ENCODE measurements around the gene NINJ2. TPM values are rescaled to one million over a fixed set of nuclear protein-coding genes. Genes with fewer than 3 reads are reported as not detected.

The NINJ2 gene
- total RNA-seq, 1 donor from 2014 or later, result not detected

- no peaks in the 10 kb centered on the region for H3K9me3 ChIP-seq (ENCODE audit: insufficient read depth, low read depth, low read length)
- H3K27ac Mint-ChIP-seq (ENCODE audit: unreplicated experiment), result no peak overlapping the region
- FAIRE-seq (no peak), DNase-seq (ENCODE audit: low read depth) (no peak)
- no peak overlapping the region for H3K9ac ChIP-seq (ENCODE audit: low read length)
- no peak overlapping the region for H3K27ac ChIP-seq (ENCODE audit: low read depth, low read length)
- H3K36me3 ChIP-seq (ENCODE audit: insufficient read depth, low read length), result no peaks in the 10 kb centered on the region
- peak overlapping the region; percentile 33 for H3K4me2 ChIP-seq (ENCODE audit: low read length)
- H3K36me3 Mint-ChIP-seq (ENCODE audit: low read depth, unreplicated experiment), result no peaks in the 10 kb centered on the region
- peak overlapping the region; percentile 69 for H2AFZ ChIP-seq (ENCODE audit: low read depth, low read length)
- peaks cover 11% of the 10 kb centered on the region for H3K27me3 Mint-ChIP-seq (ENCODE audit: low read depth, unreplicated experiment)
- no peaks in the 10 kb centered on the region for H4K20me1 ChIP-seq (ENCODE audit: insufficient read depth, low read length)
- H3K4me3 ChIP-seq (ENCODE audit: insufficient read depth, low read depth, low read length), result no peak overlapping the region
- H3K4me1 ChIP-seq (ENCODE audit: insufficient read depth, low read length), result peaks cover 7% of the 10 kb centered on the region
- no peak overlapping the region for H3K4me3 Mint-ChIP-seq (ENCODE audit: unreplicated experiment)
- TF ChIP-seq CTCF (IDR thresholded peaks at IDR 0.05; ENCODE audit: insufficient read depth, low read depth, low read length), result no peak
- no peak for TF ChIP-seq EZH2 (IDR thresholded peaks at IDR 0.05; ENCODE audit: insufficient read depth, low read length)
- H3K4me1 Mint-ChIP-seq (ENCODE audit: low read depth, unreplicated experiment), result peaks cover 12% of the 10 kb centered on the region
- H3K9me3 Mint-ChIP-seq (ENCODE audit: unreplicated experiment), result peaks cover 8% of the 10 kb centered on the region
- no peaks in the 10 kb centered on the region for H3K27me3 ChIP-seq (ENCODE audit: insufficient read depth, low read length)
- H3K79me2 ChIP-seq (ENCODE audit: insufficient read depth, low read length), result no peaks in the 10 kb centered on the region
Observed at GRCh38 chr12:576615-577110, 86.6 kb downstream of the NINJ2 start.

- Histone ChIP-seq H3K9ac (ENCODE audit: low read length) (no peak overlapping the region), H3K4me1 (ENCODE audit: insufficient read depth, low read length) (peaks cover 13% of the 10 kb centered on the region), H4K20me1 (ENCODE audit: insufficient read depth, low read length) (no peaks in the 10 kb centered on the region), H3K27me3 (ENCODE audit: insufficient read depth, low read length) (no peaks in the 10 kb centered on the region), H3K79me2 (ENCODE audit: insufficient read depth, low read length) (no peaks in the 10 kb centered on the region), H3K4me2 (ENCODE audit: low read length) (peak overlapping the region; percentile 33), H3K4me3 (ENCODE audit: insufficient read depth, low read depth, low read length) (no peak overlapping the region), H2AFZ (ENCODE audit: low read depth, low read length) (peak overlapping the region; percentile 69), H3K27ac (ENCODE audit: low read depth, low read length) (no peak overlapping the region), H3K9me3 (ENCODE audit: insufficient read depth, low read depth, low read length) (no peaks in the 10 kb centered on the region), H3K36me3 (ENCODE audit: insufficient read depth, low read length) (no peaks in the 10 kb centered on the region)
- TF ChIP-seq EZH2 (IDR thresholded peaks at IDR 0.05; ENCODE audit: insufficient read depth, low read length), result no peak
- TF ChIP-seq CTCF (IDR thresholded peaks at IDR 0.05; ENCODE audit: insufficient read depth, low read depth, low read length), result peak; percentile 82
- Mint-ChIP-seq H3K4me3 (ENCODE audit: unreplicated experiment) (no peak overlapping the region), H3K36me3 (ENCODE audit: low read depth, unreplicated experiment) (no peaks in the 10 kb centered on the region), H3K9me3 (ENCODE audit: unreplicated experiment) (peaks cover 8% of the 10 kb centered on the region), H3K4me1 (ENCODE audit: low read depth, unreplicated experiment) (peaks cover 18% of the 10 kb centered on the region), H3K27me3 (ENCODE audit: low read depth, unreplicated experiment) (peaks cover 11% of the 10 kb centered on the region), H3K27ac (ENCODE audit: unreplicated experiment) (no peak overlapping the region)
- DNase-seq (ENCODE audit: low read depth) (no peak), FAIRE-seq (no peak)
Observed at GRCh38 chr12:575948-576614, 87.2 kb downstream of the NINJ2 start.

GRCh38 chr12:575129-575502, 88.1 kb downstream of the NINJ2 start:
- Histone ChIP-seq H3K4me1 (ENCODE audit: insufficient read depth, low read length) (peaks cover 22% of the 10 kb centered on the region), H3K27ac (ENCODE audit: low read depth, low read length) (no peak overlapping the region), H3K36me3 (ENCODE audit: insufficient read depth, low read length) (no peaks in the 10 kb centered on the region), H3K9me3 (ENCODE audit: insufficient read depth, low read depth, low read length) (no peaks in the 10 kb centered on the region), H3K27me3 (ENCODE audit: insufficient read depth, low read length) (no peaks in the 10 kb centered on the region), H4K20me1 (ENCODE audit: insufficient read depth, low read length) (no peaks in the 10 kb centered on the region), H3K79me2 (ENCODE audit: insufficient read depth, low read length) (no peaks in the 10 kb centered on the region), H3K9ac (ENCODE audit: low read length) (no peak overlapping the region), H2AFZ (ENCODE audit: low read depth, low read length) (peak overlapping the region; percentile 19), H3K4me3 (ENCODE audit: insufficient read depth, low read depth, low read length) (no peak overlapping the region), H3K4me2 (ENCODE audit: low read length) (no peak overlapping the region)
- Mint-ChIP-seq H3K4me1 (ENCODE audit: low read depth, unreplicated experiment) (peaks cover 22% of the 10 kb centered on the region), H3K9me3 (ENCODE audit: unreplicated experiment) (peaks cover 8% of the 10 kb centered on the region), H3K36me3 (ENCODE audit: low read depth, unreplicated experiment) (no peaks in the 10 kb centered on the region), H3K27ac (ENCODE audit: unreplicated experiment) (peak overlapping the region; percentile 29), H3K27me3 (ENCODE audit: low read depth, unreplicated experiment) (peaks cover 6% of the 10 kb centered on the region), H3K4me3 (ENCODE audit: unreplicated experiment) (no peak overlapping the region)
- no peak for TF ChIP-seq EZH2 (IDR thresholded peaks at IDR 0.05; ENCODE audit: insufficient read depth, low read length)
- TF ChIP-seq CTCF (IDR thresholded peaks at IDR 0.05; ENCODE audit: insufficient read depth, low read depth, low read length), result no peak
- FAIRE-seq, result no peak
- no peak for DNase-seq (ENCODE audit: low read depth)

All from astrocyte (in vitro differentiated cells and primary cell).